Stomach (tissue), 9 donors: ENCODE results near the gene VPS11. TPM values are rescaled to one million over a fixed set of nuclear protein-coding genes. Genes with fewer than 3 reads are reported as not detected.

Experiments
- DNase-seq, 2 donors: peaks; one replicate each; pipeline versions ENCODE4 v3.0.0 to v3.0.0-alpha.2; 2013 to 2019
- H3K27ac ChIP-seq, 5 donors: fragments of 200-600 bp in 4 of 5; sonication (generic) in 4 of 5; one replicate each; pipeline ENCODE4 v1.5.1; 2013 to 2019; ENCODE audit warnings: mild to moderate bottlenecking in 1 of 5, moderate library complexity in 1 of 5
- H3K27me3 ChIP-seq, 3 donors: fragments of 200-600 bp; sonication (generic); one replicate each; pipeline ENCODE4 v1.5.1; 2017 to 2019; ENCODE audit warnings: mixed run types in 1 of 3
- H3K36me3 ChIP-seq, 4 donors: fragments of 200-600 bp; sonication (generic); 1 replicate in 3 of 4; 2 replicates in 1 of 4; pipeline ENCODE4 v1.5.1; 2016 to 2019
- H3K4me1 ChIP-seq, 4 donors: fragments of 200-600 bp; sonication (generic); one replicate each; pipeline ENCODE4 v1.5.1; 2016 to 2019
- H3K4me3 ChIP-seq, 4 donors: fragments of 200-600 bp; sonication (generic) in 3 of 4; one replicate each; pipeline ENCODE4 v1.5.1; 2016 to 2019; ENCODE audit warnings: mild to moderate bottlenecking in 1 of 4
- H3K9me3 ChIP-seq, 4 donors: fragments of 200-600 bp; sonication (generic); one replicate each; pipeline ENCODE4 v1.5.1; 2016 to 2019
- CTCF ChIP-seq, 7 experiments: fragments of 450-650 bp in 4 of 7; fragments of 200-600 bp in 3 of 7; sonication (generic) in 3 of 7; IDR thresholded peaks; one replicate each; pipeline ENCODE4 v1.5.1; 2016 to 2019; ENCODE audit warnings: antibody characterized with exemption in 7 of 7, control low read depth in 2 of 7, mild to moderate bottlenecking in 1 of 7
- EP300 ChIP-seq: sonication (generic); formaldehyde crosslinking; IDR thresholded peaks from one replicate; pipeline ENCODE4 v1.6.1; 2017; ENCODE audit warnings: antibody characterized with exemption
- POLR2A ChIP-seq, 4 donors: fragments of 450-650 bp; IDR thresholded peaks; one replicate each; pipeline ENCODE4 v1.6.1; 2016; ENCODE audit warnings: antibody characterized with exemption in 4 of 4, control low read depth in 2 of 4, mild to moderate bottlenecking in 1 of 4, moderate library complexity in 1 of 4
- POLR2AphosphoS5 ChIP-seq, 3 donors: sonication (generic); formaldehyde crosslinking; IDR thresholded peaks; one replicate each; pipeline ENCODE4 v1.6.1; 2016; ENCODE audit warnings: antibody characterized with exemption in 3 of 3
- WGBS, 5 donors: extraction: QIAGEN DNeasy Blood & Tissue Kit in 3 of 5; methylation state at CpG; one replicate each; pipeline versions ENCODE4 v1.1.5 to v1.1.7; 2013 to 2018; 5-methylcytosine and 5-hydroxymethylcytosine counted together
- intact Hi-C: fragments of 100-400 bp; cut with DNase I; formaldehyde crosslinking; loops from one replicate; pipeline ENCODE4 v1.15.1; 2023; ENCODE audit warnings: low total_unique reads
- polyA plus RNA-seq, 3 donors: library from polyadenylated mRNA; stranded (reverse); fragments of 200-250 nt; gene quantifications; one replicate each; pipeline ENCODE4 v1.2.3, GENCODE V29; 2013
- total RNA-seq, 5 donors: library from RNA; depleted of rRNA; stranded (reverse); fragments of >200 nt; gene quantifications; one replicate each; pipeline versions ENCODE4 v1.1.0 to v1.2.3, GENCODE V29; 2014 to 2016
- donor health status: healthy with polysubstance abuse.
- donor health status: Bipolar disorder and iron deficiency.
- donor health status: healthy.

The VPS11 gene
- total and polyA plus RNA-seq, 8 donors: 8.2 to 190 (median 33.2) TPM

GRCh38 chr11:119087123-119087522 lies 19.5 kb downstream of the VPS11 start:
- H3K4me1 ChIP-seq: peaks cover 9 to 36% (median 20%) of the 10 kb centered on the region in 4 donors
- no peaks in the 10 kb centered on the region for H3K9me3 ChIP-seq
- no peak for DNase-seq
- H3K4me3 ChIP-seq: no peak overlapping the region
- peaks cover 3 to 11% (median 7%) of the 10 kb centered on the region in 4 donors for H3K36me3 ChIP-seq
- 74 to 84% (median 79%) methylated on average over 6 of the region's 6 CpGs for WGBS, 5 donors
- no peak overlapping the region for H3K27ac ChIP-seq
- TF ChIP-seq POLR2A (IDR thresholded peaks at IDR 0.05) (no peak), POLR2AphosphoS5 (IDR thresholded peaks at IDR 0.05) (no peak), EP300 (no peak), CTCF (IDR thresholded peaks at IDR 0.05) (no peak)
- no peaks in the 10 kb centered on the region for H3K27me3 ChIP-seq
- intact Hi-C loops: no loop called here

- no peak for TF ChIP-seq POLR2AphosphoS5 (IDR thresholded peaks at IDR 0.05)
- no peak for TF ChIP-seq CTCF (IDR thresholded peaks at IDR 0.05)
- no peak for TF ChIP-seq EP300
- TF ChIP-seq POLR2A (IDR thresholded peaks at IDR 0.05): no peak
- intact Hi-C loops: no loop called here
- peaks cover 0 to 10% (median under 1%) of the 10 kb centered on the region in 4 donors for H3K36me3 ChIP-seq
- H3K27me3 ChIP-seq: no peaks in the 10 kb centered on the region
- H3K4me3 ChIP-seq: no peak overlapping the region
- 86 to 100% (median 95%) methylated on average over 2 of the region's 2 CpGs for WGBS, 5 donors
- H3K9me3 ChIP-seq: no peaks in the 10 kb centered on the region
- H3K27ac ChIP-seq: no peak overlapping the region
- no peak for DNase-seq
- peaks cover 15 to 42% (median 23%) of the 10 kb centered on the region in 4 donors for H3K4me1 ChIP-seq
These were observed 20.2 kb downstream of the VPS11 start for GRCh38 chr11:119087747-119088241.

- Histone ChIP-seq H3K9me3 (no peaks in the 10 kb centered on the region), H3K4me3 (no peak overlapping the region), H3K4me1 (peaks cover 22 to 48% (median 30%) of the 10 kb centered on the region in 4 donors), H3K27ac (no peak overlapping the region), H3K27me3 (no peaks in the 10 kb centered on the region), H3K36me3 (peaks cover 0 to 10% (median 0%) of the 10 kb centered on the region in 4 donors)
- TF ChIP-seq CTCF (IDR thresholded peaks at IDR 0.05): no peak
- TF ChIP-seq POLR2AphosphoS5 (IDR thresholded peaks at IDR 0.05): no peak
- TF ChIP-seq POLR2A (IDR thresholded peaks at IDR 0.05): no peak
- TF ChIP-seq EP300: no peak
- 92 to 95% (median 95%) methylated on average over 9 of the region's 9 CpGs for WGBS, 5 donors
- intact Hi-C loops: no loop called here
- no peak for DNase-seq
These were observed 20.8 kb downstream of the VPS11 start for GRCh38 chr11:119088406-119088805.

- 83 to 100% (median 85%) methylated on average over 1 of the region's 1 CpG for WGBS, 5 donors
- no peaks in the 10 kb centered on the region for H3K9me3 ChIP-seq
- no peak overlapping the region for H3K4me3 ChIP-seq
- peaks cover 0 to 10% (median 0%) of the 10 kb centered on the region in 4 donors for H3K36me3 ChIP-seq
- H3K27ac ChIP-seq: no peak overlapping the region
- intact Hi-C loops: no loop called here
- TF ChIP-seq CTCF (IDR thresholded peaks at IDR 0.05) (no peak), EP300 (no peak), POLR2A (IDR thresholded peaks at IDR 0.05) (no peak), POLR2AphosphoS5 (IDR thresholded peaks at IDR 0.05) (no peak)
- peaks cover 27 to 52% (median 37%) of the 10 kb centered on the region in 4 donors for H3K4me1 ChIP-seq
- no peaks in the 10 kb centered on the region for H3K27me3 ChIP-seq
- no peak for DNase-seq
These were observed 21.7 kb downstream of the VPS11 start for GRCh38 chr11:119089319-119089718.
